GM12878 (cell line): ENCODE data around the gene LGALSL. TPM values are rescaled to one million over a fixed set of nuclear protein-coding genes. Genes with fewer than 3 reads are reported as not detected.

Experiments used
- CBX5 ChIP-seq: sonication (generic); IDR thresholded peaks from 2 replicates; pipeline ENCODE4 v1.6.1; 2016; ENCODE audit warnings: low read depth, moderate library complexity, mild to moderate bottlenecking, inconsistent platforms
- CREB1 ChIP-seq: IDR thresholded peaks from 2 replicates; pipeline ENCODE4 v1.6.1; 2012; ENCODE audit warnings: low read depth, mild to moderate bottlenecking, inconsistent platforms
- CREM ChIP-seq: IDR thresholded peaks from 2 replicates; pipeline ENCODE4 v1.6.1; 2014; ENCODE audit warnings: antibody characterized with exemption, low read depth
- EP300 ChIP-seq, 2 experiments: fragments of 150-350 bp in 1 of 2; IDR thresholded peaks; 2 replicates each; pipeline ENCODE4 v1.6.1; 2011 to 2012; ENCODE audit warnings: low read depth in 2 of 2, low read length in 2 of 2, borderline replicate concordance in 1 of 2, improper control_type of control experiment in 1 of 2, inconsistent platforms in 1 of 2; ENCODE audit not compliant: control insufficient read depth in 1 of 2
- FOXK2 ChIP-seq: fragments of 450-650 bp; IDR thresholded peaks from 2 replicates; pipeline ENCODE4 v1.6.1; 2017; ENCODE audit warnings: mild to moderate bottlenecking, moderate library complexity
- FOXM1 ChIP-seq: IDR thresholded peaks from 2 replicates; pipeline ENCODE4 v1.6.1; 2012; ENCODE audit warnings: low read depth, mild to moderate bottlenecking, inconsistent platforms, low read length, moderate library complexity
- HCFC1 ChIP-seq: fragments of 150-350 bp; IDR thresholded peaks from 2 replicates; pipeline ENCODE4 v1.6.1; 2014; ENCODE audit warnings: low read length
- MEF2A ChIP-seq: IDR thresholded peaks from 2 replicates; pipeline ENCODE4 v1.6.1; 2011; ENCODE audit warnings: low read depth, mild to moderate bottlenecking, low read length, moderate library complexity; ENCODE audit not compliant: insufficient read depth
- MTA3 ChIP-seq: IDR thresholded peaks from 2 replicates; pipeline ENCODE4 v1.6.1; 2012; ENCODE audit warnings: low read length, inconsistent platforms, borderline replicate concordance
- POLR2A ChIP-seq: IDR thresholded peaks from 2 replicates; pipeline ENCODE4 v1.6.1; 2011; ENCODE audit warnings: low read depth, mild to moderate bottlenecking, low read length
- RAD21 ChIP-seq: IDR thresholded peaks from 2 replicates; pipeline ENCODE4 v1.6.1; 2011; ENCODE audit warnings: mild to moderate bottlenecking, low read depth, low read length, moderate library complexity; ENCODE audit not compliant: insufficient read depth
- RB1 ChIP-seq: fragments of 450-650 bp; formaldehyde crosslinking; IDR thresholded peaks from 2 replicates; pipeline ENCODE4 v1.6.1; 2017; ENCODE audit warnings: mild to moderate bottlenecking, borderline replicate concordance
- SREBF1 ChIP-seq: IDR thresholded peaks from 2 replicates; pipeline ENCODE4 v1.6.1; 2012; ENCODE audit warnings: mild to moderate bottlenecking, low read length
- SUZ12 ChIP-seq: fragments of 200-600 bp; sonication (generic); IDR thresholded peaks from one replicate; pipeline ENCODE4 v1.6.1; 2018; ENCODE audit warnings: antibody characterized with exemption, mild to moderate bottlenecking; ENCODE audit not compliant: unreplicated experiment
- ZZZ3 ChIP-seq: IDR thresholded peaks from 2 replicates; pipeline ENCODE4 v1.6.1; 2011; ENCODE audit warnings: low read depth; ENCODE audit not compliant: control insufficient read depth, insufficient read length
- polyA plus RNA-seq, 11 experiments: library from polyadenylated mRNA; depleted of rRNA in 4 of 11; unstranded in 6 of 11; stranded (reverse) in 5 of 11; fragments of >200 nt; fragmentation: Nextera tagmentation in 4 of 11; fragmentation: Illumina TruSeq in 1 of 11; extraction: Ambion mirVana in 4 of 11; extraction: Trizol in 1 of 11; gene quantifications; 1 replicate in 1 of 11; 2 replicates in 10 of 11; pipeline versions ENCODE4 v1.2.1 to v1.2.3, GENCODE V29; 2011 to 2016; ENCODE audit warnings: inconsistent platforms in 2 of 11, missing spikeins in 2 of 11, low read depth in 1 of 11
- total RNA-seq, 4 experiments: library from RNA; depleted of rRNA in 3 of 4; stranded (reverse); fragments of >200 nt in 3 of 4; fragmentation: Illumina TruSeq in 1 of 4; extraction: Trizol in 1 of 4; gene quantifications; 2 replicates each; pipeline versions ENCODE4 v1.2.1 to v1.2.3, GENCODE V29; 2013 to 2021
- TF ChIP-seq, protein P1 (sequence below), 3 experiments: IDR thresholded peaks in 2 of 3; conservative IDR thresholded peaks in 1 of 3; 2 replicates each; pipeline ENCODE4 v1.5.1; 2011; ENCODE audit warnings: low read depth in 3 of 3, low read length in 3 of 3, mild to moderate bottlenecking in 3 of 3, control low read depth in 2 of 3, moderate library complexity in 2 of 3, inconsistent platforms in 1 of 3, mixed read lengths in 1 of 3; ENCODE audit not compliant: control insufficient read depth in 2 of 3, insufficient read depth in 1 of 3; ENCODE audit errors: extremely low read depth in 1 of 3
- TF ChIP-seq, protein P2 (sequence below): fragments of 450-650 bp; IDR thresholded peaks from 2 replicates; pipeline ENCODE4 v1.6.1; 2018; ENCODE audit warnings: mild to moderate bottlenecking, low read depth, moderate library complexity; ENCODE audit not compliant: partially characterized antibody
- TF ChIP-seq, protein P3 (sequence below): fragments of 150-350 bp; IDR thresholded peaks from 2 replicates; pipeline ENCODE4 v1.6.1; 2016; ENCODE audit warnings: low read depth, low read length
- TF ChIP-seq, protein P4 (sequence below): fragments of 450-650 bp; IDR thresholded peaks from 2 replicates; pipeline ENCODE4 v1.6.1; 2017; ENCODE audit warnings: mild to moderate bottlenecking

LGALSL gene
- total and polyA plus RNA-seq, 10 of the 15 experiments (the other 5 are each of a cell fraction or from before 2014, with no cell fraction given) = 3.3 to 9.1 (median 4.9) TPM

DNA sequence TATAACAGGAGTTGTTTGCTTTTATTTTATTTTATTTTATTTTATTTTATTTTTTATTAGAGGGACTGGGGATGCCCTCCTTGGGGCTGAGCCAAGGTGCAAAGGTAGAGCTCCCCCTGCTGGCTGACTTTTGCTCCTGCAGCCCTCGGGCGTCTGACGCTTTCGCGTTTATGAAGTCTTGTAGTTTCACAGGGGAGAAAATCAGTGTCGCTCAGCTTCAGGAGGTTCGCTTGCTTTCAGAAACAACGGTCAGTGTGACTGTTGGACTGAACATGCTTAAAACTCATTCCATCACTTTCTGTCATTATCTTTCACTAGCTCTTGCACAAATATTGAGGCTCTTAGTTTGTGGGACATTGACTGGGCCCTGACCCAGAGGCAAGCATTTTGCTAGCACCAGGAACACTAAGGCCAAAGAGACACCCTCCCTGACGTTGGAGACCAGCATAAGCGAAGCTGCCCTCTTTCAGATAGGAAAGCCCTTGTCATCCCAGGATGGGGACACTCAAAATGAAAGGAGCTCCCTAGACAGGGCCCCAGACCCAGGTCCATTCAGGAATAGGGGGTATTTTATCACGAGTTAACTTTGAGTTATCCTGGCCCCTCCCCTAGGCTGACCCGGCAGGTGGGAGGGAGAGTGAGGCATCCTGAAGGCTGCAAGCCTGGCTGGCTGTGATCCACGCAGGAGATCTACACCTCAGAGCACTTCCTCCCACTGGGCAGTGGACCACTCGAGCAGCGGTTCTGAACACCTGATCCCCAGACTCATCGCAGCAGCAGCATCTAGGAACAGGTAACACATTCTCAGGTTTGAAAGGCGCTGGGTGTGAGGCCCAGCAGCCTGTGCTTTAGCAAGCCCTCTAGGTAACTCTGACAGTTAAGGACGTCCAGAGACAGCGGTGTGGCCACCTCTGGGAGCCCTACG, 34.4 kb downstream of the LGALSL start (continued):
- TF ChIP-seq POLR2A (no peak), CREM (no peak), MTA3 (no peak), RB1 (no peak), MEF2A (0 out of 2 replicates have a peak, but pooled peaks have one; percentile 25), EP300 (IDR thresholded peaks at IDR 0.05; ENCODE audit: borderline replicate concordance in 1 of 2, control insufficient read depth in 1 of 2, low read depth in 2 of 2, low read length in 2 of 2) (no peak), SUZ12 (no peak), CREB1 (peak; percentile 16; the same call in 1 of the 2 replicates), RAD21 (peak; percentile 90), CBX5 (no peak), HCFC1 (no peak), FOXK2 (no peak), FOXM1 (no peak), ZZZ3 (no peak), SREBF1 (no peak)
- TF ChIP-seq, protein P1, sequence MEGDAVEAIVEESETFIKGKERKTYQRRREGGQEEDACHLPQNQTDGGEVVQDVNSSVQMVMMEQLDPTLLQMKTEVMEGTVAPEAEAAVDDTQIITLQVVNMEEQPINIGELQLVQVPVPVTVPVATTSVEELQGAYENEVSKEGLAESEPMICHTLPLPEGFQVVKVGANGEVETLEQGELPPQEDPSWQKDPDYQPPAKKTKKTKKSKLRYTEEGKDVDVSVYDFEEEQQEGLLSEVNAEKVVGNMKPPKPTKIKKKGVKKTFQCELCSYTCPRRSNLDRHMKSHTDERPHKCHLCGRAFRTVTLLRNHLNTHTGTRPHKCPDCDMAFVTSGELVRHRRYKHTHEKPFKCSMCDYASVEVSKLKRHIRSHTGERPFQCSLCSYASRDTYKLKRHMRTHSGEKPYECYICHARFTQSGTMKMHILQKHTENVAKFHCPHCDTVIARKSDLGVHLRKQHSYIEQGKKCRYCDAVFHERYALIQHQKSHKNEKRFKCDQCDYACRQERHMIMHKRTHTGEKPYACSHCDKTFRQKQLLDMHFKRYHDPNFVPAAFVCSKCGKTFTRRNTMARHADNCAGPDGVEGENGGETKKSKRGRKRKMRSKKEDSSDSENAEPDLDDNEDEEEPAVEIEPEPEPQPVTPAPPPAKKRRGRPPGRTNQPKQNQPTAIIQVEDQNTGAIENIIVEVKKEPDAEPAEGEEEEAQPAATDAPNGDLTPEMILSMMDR (IDR thresholded peaks at IDR 0.05 in 2 of 3, conservative IDR thresholded peaks at IDR 0.05 in 1 of 3; ENCODE audit: control insufficient read depth in 2 of 3, extremely low read depth in 1 of 3, insufficient read depth in 1 of 3, low read depth in 3 of 3, low read length in 3 of 3) = peak; percentile 84 to 92 (median 91)
- TF ChIP-seq, protein P2, sequence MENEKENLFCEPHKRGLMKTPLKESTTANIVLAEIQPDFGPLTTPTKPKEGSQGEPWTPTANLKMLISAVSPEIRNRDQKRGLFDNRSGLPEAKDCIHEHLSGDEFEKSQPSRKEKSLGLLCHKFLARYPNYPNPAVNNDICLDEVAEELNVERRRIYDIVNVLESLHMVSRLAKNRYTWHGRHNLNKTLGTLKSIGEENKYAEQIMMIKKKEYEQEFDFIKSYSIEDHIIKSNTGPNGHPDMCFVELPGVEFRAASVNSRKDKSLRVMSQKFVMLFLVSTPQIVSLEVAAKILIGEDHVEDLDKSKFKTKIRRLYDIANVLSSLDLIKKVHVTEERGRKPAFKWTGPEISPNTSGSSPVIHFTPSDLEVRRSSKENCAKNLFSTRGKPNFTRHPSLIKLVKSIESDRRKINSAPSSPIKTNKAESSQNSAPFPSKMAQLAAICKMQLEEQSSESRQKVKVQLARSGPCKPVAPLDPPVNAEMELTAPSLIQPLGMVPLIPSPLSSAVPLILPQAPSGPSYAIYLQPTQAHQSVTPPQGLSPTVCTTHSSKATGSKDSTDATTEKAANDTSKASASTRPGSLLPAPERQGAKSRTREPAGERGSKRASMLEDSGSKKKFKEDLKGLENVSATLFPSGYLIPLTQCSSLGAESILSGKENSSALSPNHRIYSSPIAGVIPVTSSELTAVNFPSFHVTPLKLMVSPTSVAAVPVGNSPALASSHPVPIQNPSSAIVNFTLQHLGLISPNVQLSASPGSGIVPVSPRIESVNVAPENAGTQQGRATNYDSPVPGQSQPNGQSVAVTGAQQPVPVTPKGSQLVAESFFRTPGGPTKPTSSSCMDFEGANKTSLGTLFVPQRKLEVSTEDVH = no peak
- TF ChIP-seq, protein P3, sequence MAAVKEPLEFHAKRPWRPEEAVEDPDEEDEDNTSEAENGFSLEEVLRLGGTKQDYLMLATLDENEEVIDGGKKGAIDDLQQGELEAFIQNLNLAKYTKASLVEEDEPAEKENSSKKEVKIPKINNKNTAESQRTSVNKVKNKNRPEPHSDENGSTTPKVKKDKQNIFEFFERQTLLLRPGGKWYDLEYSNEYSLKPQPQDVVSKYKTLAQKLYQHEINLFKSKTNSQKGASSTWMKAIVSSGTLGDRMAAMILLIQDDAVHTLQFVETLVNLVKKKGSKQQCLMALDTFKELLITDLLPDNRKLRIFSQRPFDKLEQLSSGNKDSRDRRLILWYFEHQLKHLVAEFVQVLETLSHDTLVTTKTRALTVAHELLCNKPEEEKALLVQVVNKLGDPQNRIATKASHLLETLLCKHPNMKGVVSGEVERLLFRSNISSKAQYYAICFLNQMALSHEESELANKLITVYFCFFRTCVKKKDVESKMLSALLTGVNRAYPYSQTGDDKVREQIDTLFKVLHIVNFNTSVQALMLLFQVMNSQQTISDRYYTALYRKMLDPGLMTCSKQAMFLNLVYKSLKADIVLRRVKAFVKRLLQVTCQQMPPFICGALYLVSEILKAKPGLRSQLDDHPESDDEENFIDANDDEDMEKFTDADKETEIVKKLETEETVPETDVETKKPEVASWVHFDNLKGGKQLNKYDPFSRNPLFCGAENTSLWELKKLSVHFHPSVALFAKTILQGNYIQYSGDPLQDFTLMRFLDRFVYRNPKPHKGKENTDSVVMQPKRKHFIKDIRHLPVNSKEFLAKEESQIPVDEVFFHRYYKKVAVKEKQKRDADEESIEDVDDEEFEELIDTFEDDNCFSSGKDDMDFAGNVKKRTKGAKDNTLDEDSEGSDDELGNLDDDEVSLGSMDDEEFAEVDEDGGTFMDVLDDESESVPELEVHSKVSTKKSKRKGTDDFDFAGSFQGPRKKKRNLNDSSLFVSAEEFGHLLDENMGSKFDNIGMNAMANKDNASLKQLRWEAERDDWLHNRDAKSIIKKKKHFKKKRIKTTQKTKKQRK = no peak
- TF ChIP-seq, protein P4, sequence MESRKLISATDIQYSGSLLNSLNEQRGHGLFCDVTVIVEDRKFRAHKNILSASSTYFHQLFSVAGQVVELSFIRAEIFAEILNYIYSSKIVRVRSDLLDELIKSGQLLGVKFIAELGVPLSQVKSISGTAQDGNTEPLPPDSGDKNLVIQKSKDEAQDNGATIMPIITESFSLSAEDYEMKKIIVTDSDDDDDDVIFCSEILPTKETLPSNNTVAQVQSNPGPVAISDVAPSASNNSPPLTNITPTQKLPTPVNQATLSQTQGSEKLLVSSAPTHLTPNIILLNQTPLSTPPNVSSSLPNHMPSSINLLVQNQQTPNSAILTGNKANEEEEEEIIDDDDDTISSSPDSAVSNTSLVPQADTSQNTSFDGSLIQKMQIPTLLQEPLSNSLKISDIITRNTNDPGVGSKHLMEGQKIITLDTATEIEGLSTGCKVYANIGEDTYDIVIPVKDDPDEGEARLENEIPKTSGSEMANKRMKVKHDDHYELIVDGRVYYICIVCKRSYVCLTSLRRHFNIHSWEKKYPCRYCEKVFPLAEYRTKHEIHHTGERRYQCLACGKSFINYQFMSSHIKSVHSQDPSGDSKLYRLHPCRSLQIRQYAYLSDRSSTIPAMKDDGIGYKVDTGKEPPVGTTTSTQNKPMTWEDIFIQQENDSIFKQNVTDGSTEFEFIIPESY = no peak
